NCI-H1436 (cell line): ENCODE results near the gene CDC7.
A peak's percentile ranks its signal among the peaks of the same experiment; 100 is the strongest.
"Not testable (repeated sequence)": the region's sequence is repeated elsewhere in the genome, so short reads cannot be mapped to it uniquely, and the experiment has no call there.

Experiments used
- DNase-seq: peaks from one replicate; lab custom pipeline; 2025; lab: John Stamatoyannopoulos, UW

Gene CDC7

DNA sequence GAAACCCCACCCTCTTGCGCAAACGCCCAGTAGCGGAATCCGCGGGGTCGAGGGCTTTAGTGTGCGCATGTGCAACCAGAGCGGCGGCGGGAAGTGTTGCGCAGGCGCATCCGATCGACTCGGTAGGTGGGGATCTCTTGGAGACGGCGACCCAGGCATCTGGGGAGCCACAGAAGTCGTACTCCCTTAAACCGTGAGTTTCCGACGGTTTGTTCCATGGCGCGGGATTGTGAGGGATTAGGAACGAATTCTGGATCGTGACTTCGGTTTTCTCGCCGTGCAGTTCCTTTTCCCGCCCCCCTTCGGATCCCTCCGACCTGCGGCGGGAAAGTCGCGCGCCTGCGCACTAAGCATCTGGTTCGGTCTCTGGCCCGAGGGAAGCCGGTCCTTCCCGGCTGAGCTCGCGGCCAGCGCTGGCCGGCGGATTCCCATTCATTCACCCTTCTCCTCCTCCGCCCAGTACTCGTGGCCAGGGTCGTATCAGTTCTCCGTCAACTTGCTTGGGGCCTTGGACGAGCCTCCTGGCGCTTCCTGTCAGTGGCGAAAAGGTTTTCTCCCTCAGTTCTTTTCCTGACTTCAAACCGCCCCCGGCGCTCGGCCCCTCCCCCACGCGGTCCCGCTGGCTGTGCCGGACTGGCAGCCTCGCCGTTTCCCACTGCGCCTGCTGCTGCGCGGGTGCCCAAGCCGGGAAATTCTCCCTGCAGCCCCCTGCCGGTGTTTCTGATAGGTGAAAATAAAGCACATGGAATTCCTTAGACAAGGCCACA is at the start of gene CDC7:
Gene CDC7 (plus strand): TSS at position 96 of the 767 bp plus-strand sequence. CDS start 866 bp downstream, outside the sequence.
- peak; percentile 86 for DNase-seq

DNA sequence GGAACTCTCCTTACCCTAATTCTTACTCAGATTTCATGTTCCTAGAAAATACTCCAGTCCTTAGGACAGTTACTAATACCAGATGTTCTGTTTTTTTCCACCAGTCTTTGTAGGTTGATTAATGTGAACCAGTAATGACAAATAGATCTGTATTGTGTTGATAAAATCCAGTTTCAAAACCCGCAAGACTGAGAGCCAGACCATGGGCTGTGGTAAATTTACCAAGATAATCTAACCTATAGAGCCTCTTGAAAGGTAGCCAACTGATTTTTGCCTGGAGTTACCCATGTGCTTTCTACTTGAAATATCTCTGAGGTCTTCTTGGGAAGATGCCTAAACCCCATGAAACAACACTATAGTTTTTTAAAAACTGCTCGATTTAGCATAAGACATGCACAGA is 46.5 kb upstream of the CDC7 start:
- DNase-seq, result no peak

DNA sequence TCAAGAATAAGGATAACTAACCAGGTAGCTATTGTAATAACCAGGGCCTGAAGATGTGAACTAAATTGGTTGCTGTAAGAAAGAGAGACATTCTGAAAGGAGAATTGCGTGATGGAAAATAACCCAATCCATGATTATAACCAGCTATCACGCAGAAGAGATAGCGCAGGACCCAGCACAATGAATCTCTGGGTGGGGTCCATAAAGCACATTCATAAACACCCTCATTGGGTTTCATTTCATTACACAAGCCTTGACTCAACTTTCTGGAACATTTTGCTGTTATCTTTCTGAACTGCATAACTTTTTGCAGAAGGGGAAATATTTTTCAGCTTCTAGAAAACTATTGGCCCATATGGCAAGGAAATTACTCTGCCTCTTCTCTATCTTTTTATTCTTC is 45.3 kb upstream of the CDC7 start:
- no peak for DNase-seq

DNA sequence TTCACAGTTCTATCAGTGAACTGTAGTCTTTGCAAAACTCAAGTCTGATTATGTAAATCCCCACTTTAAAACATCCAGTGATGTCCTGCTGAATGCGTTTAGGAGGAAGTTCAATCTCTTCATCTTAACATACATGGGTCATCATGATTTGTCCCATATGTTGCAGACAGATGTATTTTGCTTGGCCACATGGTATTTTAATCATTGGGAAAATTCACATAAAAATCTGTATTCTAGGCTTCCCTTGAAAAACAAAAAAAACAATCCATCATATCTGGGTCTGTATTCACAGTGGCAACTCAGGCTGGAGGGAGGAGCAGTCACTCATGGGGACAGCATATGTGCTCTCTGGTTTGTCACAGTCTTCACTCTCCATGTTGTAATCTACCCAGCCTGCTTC is 44.8 kb upstream of the CDC7 start:
- no peak for DNase-seq

DNA sequence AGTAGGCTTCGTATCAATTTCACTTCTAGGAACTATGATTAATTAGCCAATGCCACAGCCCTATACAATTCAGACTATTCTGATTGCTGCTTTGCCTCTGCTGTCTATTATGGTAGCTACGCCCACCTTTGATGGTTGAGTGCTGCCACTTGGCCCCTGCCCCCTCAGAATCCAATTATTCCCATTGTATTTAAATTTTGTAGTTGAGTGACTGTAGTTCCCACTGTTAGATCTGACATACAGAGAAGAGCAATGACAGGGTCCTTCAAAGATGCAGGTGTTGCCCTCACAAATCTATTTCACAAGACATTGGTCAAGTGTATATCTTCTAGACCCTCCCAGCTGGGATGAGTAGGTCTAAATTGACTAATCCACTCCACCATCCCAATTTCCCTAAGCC is 35.3 kb upstream of the CDC7 start:
- not testable (repeated sequence) for DNase-seq

DNA sequence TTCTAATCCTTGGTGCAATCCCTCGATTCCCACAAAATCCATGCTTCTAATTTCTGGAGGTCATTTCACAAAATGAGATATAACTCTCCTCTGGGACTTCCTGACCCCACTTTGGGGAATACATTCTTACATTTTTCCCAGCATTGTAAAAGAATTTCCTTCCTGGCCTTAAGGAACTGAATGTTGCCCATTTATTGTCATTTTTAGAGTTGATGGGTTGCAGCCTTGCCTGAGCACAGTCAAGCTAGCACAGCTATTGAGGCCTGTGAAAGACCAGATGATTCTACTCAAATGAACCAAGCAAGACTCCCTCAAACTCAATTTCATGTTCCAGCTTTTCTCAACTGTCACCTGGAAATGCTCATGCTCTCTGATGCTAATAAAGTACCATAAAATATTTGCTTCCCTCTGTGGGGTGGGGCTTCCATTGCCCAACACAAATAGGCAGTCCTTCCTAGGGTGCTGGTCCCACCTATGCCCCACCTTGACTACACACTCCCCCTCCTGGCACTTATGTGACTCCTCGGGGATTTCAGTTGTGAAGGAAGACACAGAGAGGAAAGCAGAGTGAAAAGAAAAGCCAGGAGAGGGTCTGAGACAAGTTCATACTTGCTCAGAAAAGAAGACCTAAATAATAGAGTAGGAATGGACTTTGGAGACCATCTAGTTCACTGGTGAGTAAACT is 24.0 kb upstream of the CDC7 start:
- DNase-seq, result no peak

DNA sequence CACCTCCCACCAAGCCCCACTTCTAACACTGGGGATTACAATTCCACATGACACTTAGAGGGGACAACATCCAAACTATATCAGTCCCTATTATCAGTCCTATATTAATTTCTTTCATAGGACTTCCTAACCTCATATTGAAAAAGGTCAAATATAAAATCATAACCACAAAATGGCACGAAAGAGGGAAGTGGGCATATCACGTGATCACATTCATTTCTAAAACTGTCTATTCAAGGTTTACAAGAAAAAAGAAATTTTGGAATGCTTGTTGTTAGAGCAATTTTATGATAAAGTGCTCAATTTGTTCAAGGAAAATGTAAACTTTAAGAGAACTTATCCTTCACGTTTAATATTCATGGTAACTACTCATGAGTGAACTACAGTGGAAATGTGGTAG is 13.2 kb upstream of the CDC7 start:
- DNase-seq, result no peak

DNA sequence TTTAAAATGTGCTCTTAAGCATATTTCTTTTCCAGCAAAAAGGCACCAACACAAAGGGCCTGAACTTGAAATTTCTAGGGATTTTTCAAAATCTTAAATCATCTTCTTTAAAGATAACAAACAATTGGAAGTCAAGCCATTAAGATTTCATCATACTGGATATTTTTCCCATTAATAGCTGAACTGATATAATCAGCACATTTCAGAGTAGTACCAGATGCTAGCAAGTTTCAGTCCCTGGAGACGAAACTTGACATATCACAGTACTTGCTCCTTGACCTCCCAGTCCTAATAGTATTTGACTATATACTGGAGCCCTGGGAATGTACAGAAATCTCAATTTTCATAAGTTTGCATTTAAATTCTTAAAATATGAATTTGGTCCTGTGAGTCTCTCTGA is 10.2 kb upstream of the CDC7 start:
- no peak for DNase-seq

DNA sequence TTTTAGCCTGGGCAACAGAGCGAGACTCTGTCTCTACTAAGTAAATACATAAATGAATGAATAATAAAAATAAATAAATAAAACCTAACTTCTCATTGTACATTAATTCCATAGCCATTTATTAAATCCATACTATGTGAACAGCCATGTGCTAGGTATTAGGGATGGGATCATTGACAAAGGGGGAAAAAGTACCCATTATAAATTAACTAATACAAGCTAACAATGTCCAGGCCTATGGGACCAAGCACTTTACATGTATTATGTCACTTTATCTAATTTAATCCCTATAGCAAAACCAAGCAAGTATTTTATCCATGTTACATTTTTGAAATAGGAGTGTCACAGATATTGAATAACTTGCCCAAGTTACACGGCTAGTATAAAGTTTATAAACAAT is 2.6 kb upstream of the CDC7 start:
- no peak for DNase-seq

DNA sequence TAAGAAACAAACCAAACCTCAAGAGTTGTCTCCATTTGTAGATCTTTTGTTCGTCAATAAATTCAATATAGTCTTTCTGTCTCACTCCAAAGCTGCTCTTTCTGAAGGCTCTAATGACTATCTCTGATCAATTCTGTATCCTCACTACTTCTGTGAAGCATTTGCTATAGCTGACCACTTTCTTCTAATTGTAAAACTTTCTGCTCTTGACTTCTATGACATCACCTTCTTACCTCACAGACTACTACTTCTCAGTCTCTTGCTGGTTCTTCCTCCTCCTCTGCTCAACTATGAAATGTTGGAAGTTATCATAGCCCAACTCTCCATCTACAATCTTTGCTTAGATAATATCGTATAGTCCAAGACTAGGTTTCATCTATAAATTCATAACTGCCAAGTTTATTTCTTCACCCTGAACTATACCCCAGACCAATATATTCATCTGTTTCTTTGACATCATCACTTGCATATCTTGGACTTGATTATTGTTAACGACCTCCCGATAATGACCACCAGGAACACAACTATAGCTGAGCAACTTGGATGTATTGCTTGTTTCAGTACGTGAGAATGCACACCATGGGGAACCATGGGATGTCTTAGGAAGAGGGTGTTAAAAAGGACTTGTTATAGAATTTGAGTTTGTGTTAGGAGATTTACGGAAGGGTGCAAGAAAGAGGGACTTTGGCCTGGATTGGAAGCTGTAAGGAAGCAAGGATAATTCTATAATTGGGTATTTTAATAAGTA is 2.0 kb upstream of the CDC7 start:
- no peak for DNase-seq

DNA sequence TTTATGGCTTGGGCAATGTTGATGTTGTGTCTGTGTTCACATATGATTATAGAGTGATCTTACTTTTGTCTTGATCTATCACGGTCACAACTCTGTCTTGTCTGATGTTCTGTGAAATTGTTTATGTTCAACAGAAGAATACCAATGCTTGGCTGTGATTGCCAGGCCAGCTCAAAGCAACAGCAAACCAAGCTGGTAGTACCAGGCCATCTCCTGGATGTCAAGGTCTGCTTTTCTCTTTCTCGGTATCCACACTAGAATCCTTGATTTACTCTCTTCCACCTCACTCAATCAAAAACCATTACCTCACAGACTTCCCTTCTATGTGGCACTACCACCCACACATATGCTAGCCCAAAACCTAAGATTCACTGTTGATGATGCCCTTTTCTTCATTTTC is 1.3 kb upstream of the CDC7 start:
- DNase-seq, result no peak

DNA sequence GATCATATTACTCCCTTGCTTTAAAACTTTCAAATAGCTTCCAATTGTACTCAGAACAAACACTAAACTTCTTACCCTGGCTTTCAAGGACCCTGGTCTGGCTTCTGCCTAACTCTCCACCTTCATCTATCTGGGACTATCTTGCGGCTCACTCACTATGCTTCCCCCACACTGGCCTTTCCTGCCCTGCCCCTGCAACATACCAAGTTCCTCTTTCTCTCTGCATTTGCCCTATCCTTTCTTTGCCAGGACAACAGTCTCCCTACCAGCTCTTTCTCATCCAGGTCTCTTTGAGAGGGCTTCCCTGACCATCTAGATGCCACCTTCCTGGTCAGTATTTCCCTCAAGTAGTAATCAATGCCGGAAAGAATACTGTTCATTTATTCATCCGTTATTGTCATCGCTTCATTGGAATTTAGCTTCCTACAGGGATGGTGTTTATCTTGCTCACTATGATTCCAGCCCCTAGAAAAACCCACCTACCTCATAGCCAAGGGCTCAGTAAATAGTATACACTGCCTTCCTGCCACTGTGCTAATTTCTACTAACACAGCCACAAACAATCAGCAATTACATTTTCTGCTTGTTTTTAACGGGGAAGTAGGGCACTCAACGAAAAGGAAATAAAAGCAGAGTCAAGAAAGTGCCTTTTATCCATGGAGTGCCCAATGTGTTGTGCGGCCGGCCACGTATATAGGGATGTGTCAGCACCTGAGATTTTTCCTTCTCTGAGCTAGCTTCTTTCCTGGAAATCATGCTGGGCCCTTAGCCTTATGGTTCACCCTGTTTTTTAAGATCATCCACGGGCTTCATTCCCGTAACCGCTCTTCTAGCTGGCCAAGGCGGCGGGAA is 521 bp upstream of the CDC7 start:
- DNase-seq, result no peak

DNA sequence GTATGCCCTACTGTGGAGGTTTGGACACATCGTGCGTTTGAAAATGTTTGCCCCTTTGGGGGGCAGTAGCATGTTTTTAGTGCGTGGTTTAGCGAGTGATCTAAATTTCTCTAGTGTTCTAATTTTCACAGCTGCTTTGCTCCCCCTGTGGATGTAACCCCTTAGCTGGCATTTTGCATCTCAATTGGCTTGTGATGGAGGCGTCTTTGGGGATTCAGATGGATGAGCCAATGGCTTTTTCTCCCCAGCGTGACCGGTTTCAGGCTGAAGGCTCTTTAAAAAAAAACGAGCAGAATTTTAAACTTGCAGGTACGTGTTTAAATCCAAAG is 836 bp downstream of the CDC7 start:
- peak; percentile 75 for DNase-seq

DNA sequence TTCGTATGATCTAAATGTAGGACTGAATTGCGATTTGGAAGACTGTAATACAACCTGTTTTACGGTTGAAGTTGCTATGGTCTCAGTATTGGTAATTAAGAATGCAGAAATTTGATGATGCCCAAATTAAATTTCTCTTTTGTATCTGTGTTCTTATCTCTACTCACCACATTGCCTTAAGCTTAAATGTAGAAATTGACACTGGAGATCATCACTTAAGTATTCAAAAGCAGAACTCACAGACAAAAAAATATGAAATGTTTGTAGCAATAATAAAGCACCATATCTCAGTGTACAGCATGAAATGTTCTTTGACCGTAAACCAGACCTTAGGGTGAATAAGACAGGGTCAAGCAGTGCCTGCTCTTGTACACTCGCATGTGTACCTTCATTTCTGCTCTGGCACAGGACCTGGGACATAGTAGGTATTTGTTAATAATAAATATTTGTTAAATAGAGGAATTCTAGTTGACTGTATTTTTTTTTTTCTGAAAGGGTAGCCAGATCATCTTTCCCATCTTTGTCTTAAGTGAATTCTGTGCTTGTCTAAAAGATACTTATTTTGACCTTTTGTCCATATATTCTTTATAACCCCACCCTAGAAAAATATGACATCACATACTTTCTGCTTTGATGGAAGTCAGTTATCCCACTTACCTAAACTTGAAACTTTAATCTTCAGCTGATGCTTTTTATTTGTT is 1.5 kb downstream of the CDC7 start:
- no peak for DNase-seq

DNA sequence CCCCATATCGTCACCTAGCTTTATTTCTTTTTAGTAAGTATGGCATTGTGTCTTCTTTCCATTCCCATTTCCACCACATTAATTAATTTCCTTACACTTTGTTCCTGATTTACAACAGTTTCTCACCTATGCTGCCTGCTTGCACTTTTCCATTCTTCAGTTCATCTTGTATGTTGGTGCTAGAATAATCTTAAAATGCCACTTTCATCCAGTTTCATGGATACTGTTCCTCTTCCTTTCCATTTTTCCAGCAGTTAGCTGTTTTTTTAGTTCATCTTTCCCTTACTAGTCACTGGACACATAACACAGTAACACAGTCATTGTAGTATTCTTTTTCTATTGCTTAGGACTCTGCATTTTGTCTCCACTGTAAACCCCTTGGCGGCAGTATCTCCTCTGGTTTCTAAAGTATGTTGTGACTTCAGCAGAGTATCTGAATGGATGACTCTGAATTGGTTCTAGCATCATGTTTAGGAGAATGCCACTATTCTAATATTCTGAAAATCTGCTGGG is 2.1 kb downstream of the CDC7 start:
- no peak for DNase-seq

DNA sequence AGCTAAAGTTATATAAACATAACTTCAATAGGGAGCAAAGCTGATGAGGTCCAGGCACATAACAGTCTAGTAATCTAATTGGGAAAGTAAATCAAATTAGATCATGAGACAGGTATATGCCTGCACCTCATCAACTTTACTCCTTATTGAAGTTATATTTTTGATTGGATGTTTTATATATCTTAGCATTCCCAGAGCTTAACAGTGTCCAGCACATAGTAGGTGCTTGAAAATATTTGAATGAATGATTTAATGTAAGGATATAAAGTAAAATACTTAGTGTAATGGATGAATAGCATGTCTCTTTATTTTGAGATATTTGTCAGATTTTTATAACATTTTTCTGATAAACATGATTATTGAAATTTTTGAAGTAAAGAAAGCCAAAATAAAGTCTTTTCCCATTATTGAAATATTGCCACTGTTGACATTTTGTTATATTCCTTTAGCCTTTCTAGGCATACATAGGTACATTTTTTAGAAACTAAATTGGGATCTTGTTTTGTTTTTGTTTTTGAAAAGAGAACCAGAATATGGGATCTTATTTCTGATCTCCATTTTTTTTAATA is 2.8 kb downstream of the CDC7 start:
- DNase-seq, result no peak

DNA sequence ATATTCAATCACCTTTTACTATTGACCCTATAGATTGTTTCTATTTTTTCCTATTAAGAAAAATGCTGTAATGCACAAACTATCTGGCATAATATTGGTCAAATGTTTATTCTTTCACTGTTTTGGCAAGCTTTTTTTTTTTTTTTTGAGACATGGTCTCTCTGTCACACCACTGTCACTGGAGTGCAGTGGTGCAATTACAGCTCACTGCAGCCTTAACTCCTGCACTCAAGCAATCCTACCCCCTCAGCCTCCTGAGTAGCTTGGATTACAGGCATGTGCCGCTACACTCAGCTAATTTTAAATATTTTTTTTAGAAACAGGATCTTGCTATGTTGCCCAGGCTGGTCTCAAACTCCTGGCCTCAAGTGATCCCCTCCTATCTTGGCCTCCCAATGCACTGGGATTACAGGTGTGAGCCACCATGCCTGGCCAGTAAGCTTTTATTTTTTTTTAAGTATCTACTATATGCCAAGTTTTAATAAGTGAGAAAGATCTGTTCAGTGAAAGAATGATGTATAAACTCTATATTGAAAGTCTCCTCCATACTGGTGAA is 3.4 kb downstream of the CDC7 start:
- no peak for DNase-seq

DNA sequence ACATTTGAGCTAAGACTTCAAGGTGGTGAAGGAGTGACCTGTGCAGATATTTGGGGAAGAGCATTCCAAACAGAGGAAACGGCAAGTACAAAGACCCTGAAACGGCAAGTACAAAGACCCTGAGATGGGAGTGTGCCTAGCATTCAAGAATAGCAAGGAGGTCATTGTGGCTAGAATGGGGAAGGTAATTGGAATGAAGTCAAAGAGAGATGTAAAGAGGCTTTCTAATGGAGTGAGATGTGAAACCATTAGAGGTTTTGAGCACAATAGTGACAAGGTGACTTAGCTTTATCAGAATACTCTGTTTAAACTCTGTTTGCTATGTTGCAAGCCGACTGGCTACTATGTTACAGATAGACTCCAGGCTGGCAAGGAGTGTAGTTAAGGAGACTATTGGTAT is 4.4 kb downstream of the CDC7 start:
- no peak for DNase-seq

DNA sequence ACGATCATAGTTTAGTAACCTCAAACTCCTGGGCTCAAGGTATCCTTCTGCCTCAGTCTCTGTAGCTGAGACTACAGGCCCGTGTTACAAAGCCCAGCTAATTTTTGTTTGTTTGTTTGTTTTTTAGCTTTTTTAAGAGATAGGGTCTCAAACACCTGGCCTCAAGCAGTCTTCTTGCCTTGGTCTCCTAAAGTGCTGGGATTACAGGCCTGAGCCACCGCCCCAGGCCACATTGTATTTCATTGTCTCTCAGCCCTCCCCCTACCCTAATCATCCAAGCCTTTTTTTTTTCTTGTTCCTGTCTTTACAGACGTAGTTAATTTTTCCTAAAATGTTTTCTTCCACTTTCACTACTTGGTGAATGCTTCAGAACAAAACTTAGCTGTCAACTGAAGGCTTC is 5.4 kb downstream of the CDC7 start:
- DNase-seq, result no peak

DNA sequence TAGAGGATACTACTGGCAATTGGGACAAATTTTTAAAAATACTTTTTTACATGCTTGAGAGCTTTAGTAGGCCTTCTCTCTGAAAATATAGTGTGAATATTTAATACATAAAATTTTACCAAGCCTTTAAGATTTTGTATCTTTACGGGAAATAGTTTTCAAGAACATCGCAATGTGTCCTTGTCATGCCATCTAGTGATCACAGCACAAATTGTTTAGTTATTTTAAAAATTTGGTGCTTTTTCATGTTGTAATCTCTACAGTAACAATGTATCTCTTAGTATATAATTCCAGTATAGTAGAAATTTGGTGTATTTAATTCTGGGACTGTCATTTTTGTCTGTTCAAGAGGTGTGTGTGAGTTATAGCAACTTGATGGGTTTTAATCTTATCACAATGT is 6.7 kb downstream of the CDC7 start:
- no peak for DNase-seq

DNA sequence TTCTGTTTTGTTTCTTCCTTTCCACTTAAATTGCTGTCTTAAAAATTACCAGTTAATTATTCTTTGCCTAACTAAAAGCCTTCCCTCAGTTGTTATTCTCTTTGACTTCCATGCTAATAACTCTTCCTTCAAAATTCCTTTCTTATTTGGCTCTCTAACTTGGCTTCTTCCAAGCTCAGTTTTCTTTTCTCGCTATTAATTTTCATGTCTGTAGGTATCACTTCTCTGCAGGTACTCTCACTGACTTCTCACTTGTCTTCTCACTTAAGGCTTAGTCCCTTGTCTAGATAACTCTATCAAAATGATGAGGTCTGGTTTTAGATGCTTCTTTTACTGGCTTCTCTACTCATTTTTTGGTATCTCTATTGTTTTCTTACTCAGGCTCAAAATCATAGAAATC is 10.1 kb downstream of the CDC7 start:
- no peak for DNase-seq
